HG03558 (cell line): ENCODE results near the gene GRIK3.
"Not testable (repeated sequence)": the region's sequence is repeated elsewhere in the genome, so short reads cannot be mapped to it uniquely, and the experiment has no call there.

Source experiments
- ATAC-seq: cut with Tn5 transposase; IDR thresholded peaks from one replicate; pipeline ENCODE4 v1.9.1; 2021; ENCODE audit warnings: moderate number of reproducible peaks; ENCODE audit not compliant: unreplicated experiment; ENCODE audit errors: extremely low read depth

GRIK3 gene

GRCh38 chr1:36776948-36777831 lies 257.1 kb downstream of the GRIK3 start:
- ATAC-seq, result no peak

- ATAC-seq, result no peak
These were observed 258.1 kb downstream of the GRIK3 start for GRCh38 chr1:36776256-36776655.

DNA sequence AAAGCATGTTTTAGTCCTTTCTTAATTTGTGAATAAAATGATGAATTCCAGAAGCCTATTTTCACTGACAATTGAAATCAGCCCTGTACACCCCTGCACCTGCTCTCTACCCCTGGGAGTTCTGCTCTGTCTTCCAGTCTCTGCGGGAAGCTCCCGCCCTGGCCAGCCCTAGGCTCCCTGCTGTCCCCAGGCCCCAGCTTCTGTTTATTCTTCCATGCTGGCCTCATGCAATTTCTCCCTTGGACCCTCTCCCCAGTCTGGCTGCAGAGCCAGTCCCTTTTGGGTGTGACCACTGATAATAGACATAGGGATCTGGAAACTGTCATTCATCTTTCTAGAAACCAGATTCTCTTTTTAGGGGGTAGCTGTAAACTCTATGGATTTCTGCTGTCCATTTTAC lies 258.6 kb downstream of the GRIK3 start:
- ATAC-seq, result no peak

- no peak for ATAC-seq
These were observed 260.3 kb downstream of the GRIK3 start for GRCh38 chr1:36773827-36774541.

- no peak for ATAC-seq
These were observed 261.4 kb downstream of the GRIK3 start for GRCh38 chr1:36772647-36773495.

GRCh38 chr1:36771660-36772284 lies 262.5 kb downstream of the GRIK3 start:
- ATAC-seq, result no peak

- no peak for ATAC-seq
These were observed 263.1 kb downstream of the GRIK3 start for GRCh38 chr1:36771240-36771639.

- ATAC-seq, result no peak
These were observed 264.2 kb downstream of the GRIK3 start for GRCh38 chr1:36769886-36770830.

DNA sequence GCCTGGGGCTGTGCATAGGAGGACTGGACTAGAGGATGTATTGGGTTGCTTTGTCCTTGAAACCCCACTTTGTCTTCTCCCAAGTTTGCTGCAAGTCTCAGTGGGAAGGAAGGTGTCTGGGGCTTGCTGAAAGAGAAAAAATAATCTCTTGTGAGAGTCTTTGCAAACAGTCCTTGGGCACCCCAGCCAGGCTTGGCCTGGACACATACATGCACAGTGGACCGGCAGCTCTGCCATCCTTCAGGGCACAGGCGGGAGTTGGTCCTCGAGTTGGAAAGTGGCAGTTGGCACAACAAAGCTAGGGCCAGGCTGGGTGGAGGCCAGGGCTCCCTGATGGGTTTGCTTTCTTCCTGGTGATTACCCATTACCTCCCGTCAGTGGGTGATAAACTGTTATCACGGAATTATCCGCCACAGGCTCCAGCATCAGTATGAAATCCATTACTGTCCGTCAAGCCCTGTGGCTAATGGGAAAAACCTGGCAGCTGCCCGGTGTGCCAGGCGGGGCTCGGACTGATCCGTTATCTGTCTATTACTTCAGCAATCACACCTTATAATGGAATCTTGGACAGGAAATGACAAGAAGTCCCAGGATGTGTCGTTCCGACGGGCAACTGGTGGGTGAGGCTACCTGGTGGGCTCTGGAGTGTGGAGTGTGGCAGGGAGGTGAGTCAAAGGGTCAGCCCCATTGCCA lies 265.7 kb downstream of the GRIK3 start:
- no peak for ATAC-seq

GRCh38 chr1:36767429-36767828 lies 266.9 kb downstream of the GRIK3 start:
- not testable (repeated sequence) for ATAC-seq

DNA sequence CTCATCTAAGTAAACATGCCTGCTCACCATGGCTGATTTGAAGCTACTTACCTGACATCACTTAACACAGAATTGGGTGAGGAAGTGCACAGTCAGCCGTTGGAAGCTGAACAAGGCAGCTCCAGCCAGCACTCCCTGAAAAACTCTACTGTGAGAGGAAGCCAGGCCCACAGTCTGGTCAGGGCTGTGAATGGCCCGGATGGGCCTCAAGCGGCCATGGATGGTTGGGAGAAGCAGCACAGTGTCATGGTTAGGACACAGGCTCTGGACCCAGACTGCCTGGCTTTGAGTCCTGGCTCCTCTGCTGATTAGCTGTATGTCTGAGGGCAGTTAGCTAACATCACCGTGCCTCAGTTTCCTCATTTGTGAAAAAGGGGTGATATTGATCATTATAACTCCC lies 267.8 kb downstream of the GRIK3 start:
- ATAC-seq, result no peak

DNA sequence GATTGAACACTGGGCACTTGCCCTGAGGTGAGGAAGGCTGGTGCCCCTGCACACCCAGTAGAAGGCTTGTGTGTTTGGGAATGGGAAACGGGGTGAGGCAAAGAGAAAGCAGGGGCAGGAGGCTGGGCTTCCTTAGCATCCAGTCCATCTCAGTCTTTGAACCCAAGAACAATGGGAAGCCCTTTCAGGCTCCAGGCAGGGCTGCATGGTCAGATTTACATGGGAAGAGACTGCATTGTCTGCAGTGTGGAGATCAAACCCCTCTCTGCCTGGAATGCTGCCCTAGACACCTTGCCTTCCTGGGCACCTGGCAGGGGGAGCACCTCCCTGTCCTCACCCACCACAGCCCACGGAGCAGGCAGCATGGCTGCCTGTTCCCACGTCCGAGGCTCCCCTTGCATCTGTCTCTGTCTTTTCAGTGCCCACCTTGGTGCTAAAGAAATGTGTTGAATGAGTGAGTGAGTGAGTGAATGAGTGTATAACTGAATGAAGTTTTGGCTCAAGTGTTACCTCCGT lies 268.5 kb downstream of the GRIK3 start:
- ATAC-seq, result no peak

- ATAC-seq, result no peak
These were observed 269.5 kb downstream of the GRIK3 start for GRCh38 chr1:36764798-36765197.

DNA sequence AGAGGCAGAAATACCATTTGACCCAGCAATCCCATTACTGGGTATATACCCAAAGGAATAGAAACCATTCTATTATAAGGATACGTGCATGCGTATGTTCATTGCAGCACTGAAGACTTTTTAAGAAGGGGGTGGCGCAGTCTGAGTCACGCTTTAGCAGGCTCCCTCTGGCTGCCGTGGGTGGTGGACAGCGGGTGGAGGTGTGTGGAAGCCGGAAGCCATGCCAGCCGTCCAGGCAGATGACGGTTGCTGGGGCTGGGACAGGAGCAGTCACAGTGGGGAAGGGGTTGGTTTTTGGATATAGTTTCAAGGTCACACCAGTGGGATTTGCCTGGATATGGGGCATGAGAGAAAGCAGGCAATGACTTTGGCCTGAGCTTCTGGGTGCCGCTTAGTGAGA lies 270.5 kb downstream of the GRIK3 start:
- no peak for ATAC-seq

- no peak for ATAC-seq
These were observed 272.1 kb downstream of the GRIK3 start for GRCh38 chr1:36762174-36762573.

GRCh38 chr1:36761113-36761512 lies 273.2 kb downstream of the GRIK3 start:
- no peak for ATAC-seq

DNA sequence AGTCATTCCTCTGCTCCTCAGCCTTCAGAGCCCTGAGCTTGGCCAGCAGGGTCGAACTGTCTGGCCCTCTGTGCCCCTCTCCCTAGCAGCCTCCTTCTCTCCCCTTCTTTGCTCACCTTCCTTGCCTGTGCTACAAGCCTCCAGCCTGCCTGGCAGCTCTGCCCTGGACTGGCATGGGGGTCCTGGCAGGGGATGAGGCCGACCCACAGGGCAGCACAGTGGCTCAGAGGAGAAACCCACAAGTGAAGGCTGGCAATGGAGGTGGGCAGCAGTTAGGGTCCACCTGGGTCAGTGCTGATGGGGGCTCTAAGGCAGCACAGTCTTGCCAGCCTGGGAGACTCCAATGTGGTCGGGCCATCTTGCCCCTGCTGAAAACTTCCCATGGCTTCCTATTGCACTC lies 274.2 kb downstream of the GRIK3 start:
- no peak for ATAC-seq

DNA sequence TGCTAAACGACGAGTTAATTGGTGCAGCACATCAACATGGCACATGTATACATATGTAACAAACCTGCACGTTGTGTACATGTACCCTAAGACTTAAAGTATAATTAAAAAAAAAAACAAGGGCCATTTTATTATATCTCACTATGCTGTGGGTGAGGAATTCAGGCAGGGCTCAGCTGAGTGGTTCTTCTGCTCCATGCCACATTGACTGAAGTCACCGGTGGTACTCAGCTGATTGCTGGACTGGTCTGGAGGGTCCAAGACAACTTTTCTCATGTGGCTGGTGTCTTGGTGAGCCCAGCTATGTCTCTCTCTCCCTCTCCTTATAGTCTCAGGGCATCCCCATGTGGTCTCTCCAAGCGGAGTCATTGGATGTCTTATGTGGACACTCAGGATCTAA lies 275.0 kb downstream of the GRIK3 start:
- ATAC-seq, result no peak
